MM.1S (cell line): Measurements from ENCODE around the gene ARHGEF38.
A peak's percentile ranks its signal among the peaks of the same experiment; 100 is the strongest.

Experiments used
- DNase-seq: peaks from one replicate; pipeline ENCODE4 v3.0.0-alpha.2; 2015
- H2AFZ ChIP-seq: fragments of 300-600 bp; sonication (generic); 2 replicates; pipeline ENCODE4 v1.6.0; 2016; ENCODE audit warnings: antibody characterized with exemption, low read length
- H3F3A ChIP-seq: fragments of 300-600 bp; sonication (generic); 2 replicates; pipeline ENCODE4 v1.6.1; 2016; ENCODE audit warnings: mild to moderate bottlenecking, antibody characterized with exemption, low read length, moderate library complexity, mixed read lengths; ENCODE audit not compliant: insufficient read depth
- H3K27ac ChIP-seq: fragments of 300-600 bp; sonication (generic); 2 replicates; pipeline ENCODE4 v1.5.1; 2016; ENCODE audit warnings: mild to moderate bottlenecking, low read length
- H3K27me3 ChIP-seq: fragments of 300-600 bp; sonication (generic); replicated peaks from 2 replicates; pipeline ENCODE4 v1.6.0; 2016; ENCODE audit warnings: low read length; ENCODE audit not compliant: insufficient read depth
- H3K36me3 ChIP-seq: fragments of 300-600 bp; sonication (generic); replicated peaks from 2 replicates; pipeline ENCODE4 v1.6.1; 2016; ENCODE audit warnings: mild to moderate bottlenecking, low read length, mixed read lengths; ENCODE audit not compliant: insufficient read depth
- H3K4me1 ChIP-seq: fragments of 300-600 bp; sonication (generic); 2 replicates; pipeline ENCODE4 v1.6.1; 2016; ENCODE audit warnings: low read length, mixed read lengths
- H3K4me2 ChIP-seq: fragments of 300-600 bp; sonication (generic); 2 replicates; pipeline ENCODE4 v1.6.0; 2016; ENCODE audit warnings: low read depth, low read length
- H3K4me3 ChIP-seq: fragments of 300-600 bp; sonication (generic); 2 replicates; pipeline ENCODE4 v1.5.1; 2016; ENCODE audit warnings: low read length, mixed read lengths
- H3K79me2 ChIP-seq: fragments of 300-600 bp; sonication (generic); 2 replicates; pipeline ENCODE4 v1.6.1; 2016; ENCODE audit warnings: mixed run types, low read length, mixed read lengths
- H3K9ac ChIP-seq: fragments of 300-600 bp; sonication (generic); 2 replicates; pipeline ENCODE4 v1.6.1; 2016; ENCODE audit warnings: low read length, mixed read lengths
- H3K9me2 ChIP-seq: fragments of 300-600 bp; sonication (generic); replicated peaks from 2 replicates; pipeline ENCODE4 v1.6.1; 2016; ENCODE audit warnings: mild to moderate bottlenecking, low read length, mixed read lengths; ENCODE audit not compliant: insufficient read depth
- H3K9me3 ChIP-seq: fragments of 300-600 bp; sonication (generic); replicated peaks from 2 replicates; pipeline ENCODE4 v1.6.1; 2016; ENCODE audit warnings: mild to moderate bottlenecking, low read length, mixed read lengths; ENCODE audit not compliant: insufficient read depth
- H4K20me1 ChIP-seq: fragments of 300-600 bp; sonication (generic); 2 replicates; pipeline ENCODE4 v1.6.1; 2016; ENCODE audit warnings: mild to moderate bottlenecking, low read length, moderate library complexity, mixed read lengths; ENCODE audit not compliant: insufficient read depth
- CTCF ChIP-seq: fragments of 300-600 bp; sonication (generic); IDR thresholded peaks from 2 replicates; pipeline ENCODE4 v1.5.1; 2016; ENCODE audit warnings: antibody characterized with exemption, low read length, mixed read lengths
- EZH2 ChIP-seq: fragments of 300-600 bp; sonication (generic); optimal IDR thresholded peaks from 2 replicates; pipeline ENCODE3; 2017; ENCODE audit warnings: low read depth, mild to moderate bottlenecking, antibody characterized with exemption, low read length, mixed read lengths
- EZH2phosphoT487 ChIP-seq: fragments of 300-600 bp; sonication (generic); IDR thresholded peaks from 2 replicates; pipeline ENCODE4 v1.6.1; 2018; ENCODE audit warnings: antibody characterized with exemption, low read length

ARHGEF38 gene

GRCh38 chr4:105709081-105709450 is 156.6 kb downstream of the ARHGEF38 start:
- H3F3A ChIP-seq, result peaks cover 11% of the 10 kb centered on the region
- H3K9me2 ChIP-seq, result no peaks in the 10 kb centered on the region
- peak overlapping the region; percentile 97 for H2AFZ ChIP-seq
- H3K4me3 ChIP-seq, result peak overlapping the region; percentile 85
- peak overlapping the region; percentile 62; the same call in 1 of the 2 replicates for H3K27ac ChIP-seq
- DNase-seq, result peak; percentile 13
- no peaks in the 10 kb centered on the region for H3K27me3 ChIP-seq
- peaks cover 85% of the 10 kb centered on the region for H3K79me2 ChIP-seq
- peak overlapping the region; percentile 90 for H3K9ac ChIP-seq
- H4K20me1 ChIP-seq, result no peaks in the 10 kb centered on the region
- H3K9me3 ChIP-seq, result no peaks in the 10 kb centered on the region
- H3K4me2 ChIP-seq, result peak overlapping the region; percentile 75
- H3K36me3 ChIP-seq, result no peaks in the 10 kb centered on the region
- TF ChIP-seq EZH2, result no peak
- no peak for TF ChIP-seq CTCF
- TF ChIP-seq EZH2phosphoT487, result no peak
- H3K4me1 ChIP-seq, result peaks cover 13% of the 10 kb centered on the region; the same call in 1 of the 2 replicates

GRCh38 chr4:105710012-105710600 is 157.7 kb downstream of the ARHGEF38 start:
- no peak overlapping the region for H2AFZ ChIP-seq
- H3K27me3 ChIP-seq, result no peaks in the 10 kb centered on the region
- H4K20me1 ChIP-seq, result no peaks in the 10 kb centered on the region
- H3K9me2 ChIP-seq, result no peaks in the 10 kb centered on the region
- H3K79me2 ChIP-seq, result peaks cover 74% of the 10 kb centered on the region
- H3K4me1 ChIP-seq, result peaks cover 15% of the 10 kb centered on the region; the same call in 1 of the 2 replicates
- no peak overlapping the region for H3K27ac ChIP-seq
- H3K36me3 ChIP-seq, result no peaks in the 10 kb centered on the region
- TF ChIP-seq EZH2 (no peak), EZH2phosphoT487 (no peak), CTCF (no peak)
- H3F3A ChIP-seq, result peaks cover 14% of the 10 kb centered on the region
- peak overlapping the region; percentile 85; the same call in 1 of the 2 replicates for H3K4me3 ChIP-seq
- H3K4me2 ChIP-seq, result peak overlapping the region; percentile 75; the same call in 1 of the 2 replicates
- no peak for DNase-seq
- no peaks in the 10 kb centered on the region for H3K9me3 ChIP-seq
- no peak overlapping the region; the same call in 1 of the 2 replicates for H3K9ac ChIP-seq

GRCh38 chr4:105710678-105711077 is 158.3 kb downstream of the ARHGEF38 start:
- H3K36me3 ChIP-seq, result no peaks in the 10 kb centered on the region
- no peak overlapping the region for H3K4me2 ChIP-seq

More at GRCh38 chr4:105710678-105711077, 158.3 kb downstream of the ARHGEF38 start:
- Histone ChIP-seq H3K27me3 (no peaks in the 10 kb centered on the region), H2AFZ (no peak overlapping the region), H3K27ac (no peak overlapping the region), H4K20me1 (no peaks in the 10 kb centered on the region), H3K9ac (no peak overlapping the region), H3K79me2 (peaks cover 68% of the 10 kb centered on the region), H3K9me2 (no peaks in the 10 kb centered on the region), H3K4me1 (peaks cover 16% of the 10 kb centered on the region; the same call in 1 of the 2 replicates), H3K9me3 (no peaks in the 10 kb centered on the region), H3F3A (peaks cover 14% of the 10 kb centered on the region), H3K4me3 (no peak overlapping the region)
- TF ChIP-seq CTCF (no peak), EZH2 (no peak), EZH2phosphoT487 (no peak)
- DNase-seq, result no peak
